SKM-1 treated with dmso at 0.1 percent for 144 hours (cell line): Measurements from ENCODE around the gene ATXN2.
A peak's percentile ranks its signal among the peaks of the same experiment; 100 is the strongest.
"Not testable (repeated sequence)": the region's sequence is repeated elsewhere in the genome, so short reads cannot be mapped to it uniquely, and the experiment has no call there.

Experiments
- DNase-seq: peaks from one replicate; lab custom pipeline; 2025; ENCODE audit not compliant: unreplicated experiment; lab: John Stamatoyannopoulos, UW

Gene ATXN2

GRCh38 chr12:111573476-111573875, 25.6 kb downstream of the ATXN2 start:
- DNase-seq, result no peak

GRCh38 chr12:111570084-111570961, 28.8 kb downstream of the ATXN2 start:
- DNase-seq, result no peak

GRCh38 chr12:111569363-111570083, 29.6 kb downstream of the ATXN2 start:
- DNase-seq, result no peak

GRCh38 chr12:111560844-111561243, 38.3 kb downstream of the ATXN2 start:
- DNase-seq, result not testable (repeated sequence)

DNA sequence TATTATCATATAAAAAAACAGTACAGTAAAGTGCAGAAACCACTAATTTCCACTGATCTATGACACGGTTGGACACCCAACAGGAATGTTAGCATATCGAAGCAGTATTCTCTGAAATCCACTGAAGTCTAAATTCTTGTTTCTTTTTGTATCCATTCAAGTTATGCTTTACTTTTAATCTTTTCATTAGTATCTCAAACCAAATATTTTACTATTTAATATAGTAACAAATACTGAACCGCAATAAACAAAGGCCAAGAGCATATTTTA, 41.1 kb downstream of the ATXN2 start:
- no peak for DNase-seq

- DNase-seq, result no peak
These were observed 41.6 kb downstream of the ATXN2 start for GRCh38 chr12:111557271-111558106.

GRCh38 chr12:111556676-111557075, 42.4 kb downstream of the ATXN2 start:
- no peak for DNase-seq

GRCh38 chr12:111555313-111555712, 43.8 kb downstream of the ATXN2 start:
- DNase-seq, result not testable (repeated sequence)

DNA sequence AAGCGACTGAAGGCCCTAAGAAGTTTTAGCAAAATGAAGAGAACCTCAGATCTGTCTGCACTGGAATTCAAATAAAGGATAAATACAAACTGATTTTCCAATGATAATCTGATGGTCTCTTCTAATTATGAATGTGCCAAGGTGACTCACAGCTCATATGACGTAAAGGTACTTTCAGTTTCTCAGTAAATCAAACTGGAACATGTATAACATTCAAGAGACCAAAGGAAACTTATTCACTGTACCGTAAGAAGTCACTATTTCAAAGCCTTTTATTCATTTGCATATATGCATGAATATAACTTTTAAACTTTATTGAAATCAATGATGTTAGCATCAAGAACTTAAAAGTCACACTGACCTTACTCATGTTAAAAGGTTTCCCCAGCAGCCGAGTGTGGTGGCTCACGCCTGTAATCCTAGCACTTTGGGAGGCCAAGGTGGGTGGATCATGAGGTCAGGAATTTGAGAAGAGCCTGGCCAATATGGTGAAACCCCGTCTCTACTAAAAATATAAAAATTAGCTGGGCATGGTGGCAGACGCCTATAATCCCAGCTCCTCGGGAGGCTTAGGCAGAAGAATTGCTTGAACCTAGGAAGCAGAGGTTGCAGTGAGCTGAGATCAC, 52.2 kb downstream of the ATXN2 start:
- no peak for DNase-seq

GRCh38 chr12:111546171-111546570, 52.9 kb downstream of the ATXN2 start:
- DNase-seq, result no peak

DNA sequence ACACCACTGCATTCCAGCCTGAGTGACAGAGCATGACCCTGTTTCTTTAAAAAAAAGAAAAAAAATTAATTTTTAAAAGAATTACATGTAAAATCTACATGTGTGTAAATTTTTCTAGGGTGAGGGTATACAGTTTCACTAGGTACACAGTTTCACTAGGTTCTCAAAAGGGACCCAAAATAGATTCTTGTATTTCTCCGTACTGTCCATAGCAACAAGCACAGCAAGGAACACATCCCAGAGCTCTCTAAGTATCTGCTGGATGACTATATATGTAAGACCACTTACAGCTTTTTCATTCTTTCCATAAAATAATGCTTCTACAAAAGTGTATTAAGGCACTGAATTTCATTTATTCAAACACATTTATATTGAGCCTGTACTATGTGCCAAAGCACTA, 55.1 kb downstream of the ATXN2 start:
- no peak for DNase-seq

GRCh38 chr12:111532751-111533150, 66.4 kb downstream of the ATXN2 start:
- no peak for DNase-seq

- peak; percentile 58 for DNase-seq
These were observed 69.4 kb downstream of the ATXN2 start for GRCh38 chr12:111529424-111530368.

DNA sequence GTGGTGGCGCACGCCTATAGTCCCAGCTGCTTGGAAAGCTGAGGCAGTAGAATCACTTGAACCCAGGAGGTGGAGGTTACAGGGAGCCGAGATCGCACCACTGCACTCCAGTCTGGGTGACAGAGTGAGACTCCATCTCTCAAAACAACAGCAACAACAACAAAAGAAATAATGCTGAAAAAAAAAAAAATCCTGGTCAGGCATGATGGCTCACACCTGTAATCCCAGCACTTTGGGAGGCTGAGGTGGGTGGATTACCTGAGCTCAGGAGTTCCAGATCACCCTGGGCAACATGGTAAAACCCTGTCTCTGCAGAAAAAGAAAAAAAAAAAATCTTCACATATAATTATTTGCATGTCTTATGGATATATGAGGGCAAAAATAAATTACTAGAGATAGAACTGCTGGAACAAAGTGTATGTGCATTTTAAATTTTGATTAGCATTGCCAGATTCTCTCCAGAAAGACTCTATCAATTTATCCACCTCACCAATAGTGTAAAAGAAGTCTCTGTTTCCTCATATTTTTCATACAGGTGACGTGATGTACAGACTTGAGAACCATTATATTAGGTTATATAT, 75.4 kb downstream of the ATXN2 start:
- DNase-seq, result no peak

DNA sequence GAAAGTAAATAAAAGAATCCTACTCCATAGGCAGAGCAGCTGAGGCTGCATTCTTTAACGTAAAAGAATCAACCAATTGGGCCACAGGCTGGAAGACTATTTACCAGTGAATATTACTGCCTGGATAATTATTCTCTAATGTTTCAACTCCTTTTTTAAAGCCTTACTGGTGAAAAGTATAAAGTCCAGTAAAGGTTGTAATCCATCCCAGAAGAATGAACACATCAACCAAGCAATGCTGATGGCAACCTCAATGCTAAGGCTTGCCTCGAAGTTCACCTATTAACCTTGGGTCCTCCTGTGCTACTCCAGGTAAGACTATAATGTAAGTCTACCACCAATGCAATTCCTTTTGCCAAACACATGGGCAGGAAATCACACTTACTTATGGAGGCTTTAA, 77.3 kb downstream of the ATXN2 start:
- no peak for DNase-seq

- no peak for DNase-seq
These were observed 79.2 kb downstream of the ATXN2 start for GRCh38 chr12:111519937-111520336.

GRCh38 chr12:111519083-111519482, 80.0 kb downstream of the ATXN2 start:
- no peak for DNase-seq

DNA sequence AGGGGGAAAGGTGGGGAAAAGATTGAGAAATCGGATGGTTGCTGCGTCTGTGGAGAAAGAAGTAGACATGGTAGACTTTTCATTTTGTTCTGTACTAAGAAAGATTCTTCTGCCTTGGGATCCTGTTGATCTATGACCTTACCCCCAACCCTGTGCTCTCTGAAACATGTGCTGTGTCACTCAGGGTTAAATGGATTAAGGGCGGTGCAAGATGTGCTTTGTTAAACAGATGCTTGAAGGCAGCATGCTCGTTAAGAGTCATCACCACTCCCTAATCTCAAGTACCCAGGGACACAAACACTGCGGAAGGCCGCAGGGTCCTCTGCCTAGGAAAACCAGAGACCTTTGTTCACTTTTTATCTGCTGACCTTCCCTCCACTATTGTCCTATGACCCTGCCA, 91.4 kb downstream of the ATXN2 start:
- not testable (repeated sequence) for DNase-seq

- DNase-seq, result not testable (repeated sequence)
These were observed 91.9 kb downstream of the ATXN2 start for GRCh38 chr12:111507258-111507657.

DNA sequence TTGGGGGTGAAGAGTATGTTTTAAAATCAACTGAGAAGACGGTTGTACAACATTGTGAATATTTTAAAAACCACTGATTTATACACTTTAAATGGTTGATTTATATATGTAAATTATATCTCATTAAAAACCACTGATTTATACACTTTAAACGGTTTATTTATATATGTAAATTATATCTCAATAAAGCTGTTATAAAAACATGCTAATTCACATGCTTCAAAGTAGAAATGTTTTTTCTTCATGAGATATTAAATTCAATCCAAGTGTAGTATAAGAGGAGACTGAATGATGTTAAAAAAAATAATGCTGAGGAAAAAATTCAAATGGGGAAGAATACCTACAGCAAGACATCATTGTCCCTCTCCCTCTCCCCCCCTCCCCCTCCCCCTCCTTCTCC, 92.9 kb downstream of the ATXN2 start:
- DNase-seq, result no peak
